NB4 (cell line): Measurements from ENCODE around the gene KAT5.

Experiments used
- CTCF ChIP-seq: IDR thresholded peaks from one replicate; pipeline ENCODE4 v1.5.1; 2012; ENCODE audit warnings: low read depth, low read length
- MAX ChIP-seq: IDR thresholded peaks from 2 replicates; pipeline ENCODE4 v1.6.1; 2011; ENCODE audit warnings: low read depth, low read length
- MYC ChIP-seq: IDR thresholded peaks from 2 replicates; pipeline ENCODE4 v1.6.1; 2011; ENCODE audit warnings: low read depth, low read length
- POLR2A ChIP-seq: IDR thresholded peaks from 2 replicates; pipeline ENCODE4 v1.6.1; 2011; ENCODE audit warnings: mild to moderate bottlenecking; ENCODE audit not compliant: insufficient read length; ENCODE audit errors: extremely low read depth

- TF ChIP-seq CTCF (no peak), POLR2A (no peak), MAX (no peak), MYC (no peak)
Observed at GRCh38 chr11:65717906-65718305, 5.9 kb downstream of the KAT5 start.
